Liver (tissue), 3 donors: Measurements from ENCODE around the gene TMTC4.

Experiments
- GABPA ChIP-seq, 2 donors: IDR thresholded peaks in 1 of 2; conservative IDR thresholded peaks in 1 of 2; 2 replicates each; pipeline ENCODE4 v1.6.1; 2016; ENCODE audit warnings: antibody characterized with exemption in 2 of 2, mild to moderate bottlenecking in 1 of 2, moderate library complexity in 1 of 2
- TF ChIP-seq, protein P1 (sequence below): fragments of 150-350 bp; IDR thresholded peaks from 2 replicates; pipeline ENCODE4 v1.5.1; 2017; ENCODE audit warnings: improper control_type of control experiment, low read depth, low read length; ENCODE audit not compliant: missing input control
- donor health status: healthy.
- donor health status: healthy.

DNA sequence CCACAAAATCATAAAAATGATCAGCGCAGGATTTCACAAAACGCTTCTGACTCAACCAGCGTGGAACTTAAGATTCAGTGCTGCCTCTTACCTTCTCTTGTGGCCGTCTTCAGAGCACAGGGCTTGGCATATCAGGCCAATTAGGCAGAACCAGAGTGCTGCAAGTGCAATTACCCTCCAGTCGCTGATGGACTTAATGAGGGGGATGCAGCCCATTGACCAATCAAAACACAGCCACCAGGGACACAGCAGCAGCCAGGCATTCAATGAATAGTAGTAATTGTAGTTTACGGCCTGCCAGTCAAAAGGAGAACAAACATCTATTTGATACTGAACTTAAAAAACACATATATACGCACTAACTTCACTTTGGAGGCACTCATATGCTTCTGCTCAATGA is 38.2 kb downstream of the TMTC4 start:
- TF ChIP-seq, protein P1, sequence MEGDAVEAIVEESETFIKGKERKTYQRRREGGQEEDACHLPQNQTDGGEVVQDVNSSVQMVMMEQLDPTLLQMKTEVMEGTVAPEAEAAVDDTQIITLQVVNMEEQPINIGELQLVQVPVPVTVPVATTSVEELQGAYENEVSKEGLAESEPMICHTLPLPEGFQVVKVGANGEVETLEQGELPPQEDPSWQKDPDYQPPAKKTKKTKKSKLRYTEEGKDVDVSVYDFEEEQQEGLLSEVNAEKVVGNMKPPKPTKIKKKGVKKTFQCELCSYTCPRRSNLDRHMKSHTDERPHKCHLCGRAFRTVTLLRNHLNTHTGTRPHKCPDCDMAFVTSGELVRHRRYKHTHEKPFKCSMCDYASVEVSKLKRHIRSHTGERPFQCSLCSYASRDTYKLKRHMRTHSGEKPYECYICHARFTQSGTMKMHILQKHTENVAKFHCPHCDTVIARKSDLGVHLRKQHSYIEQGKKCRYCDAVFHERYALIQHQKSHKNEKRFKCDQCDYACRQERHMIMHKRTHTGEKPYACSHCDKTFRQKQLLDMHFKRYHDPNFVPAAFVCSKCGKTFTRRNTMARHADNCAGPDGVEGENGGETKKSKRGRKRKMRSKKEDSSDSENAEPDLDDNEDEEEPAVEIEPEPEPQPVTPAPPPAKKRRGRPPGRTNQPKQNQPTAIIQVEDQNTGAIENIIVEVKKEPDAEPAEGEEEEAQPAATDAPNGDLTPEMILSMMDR, result no peak
- no peak for TF ChIP-seq GABPA (IDR thresholded peaks at IDR 0.05 in 1 of 2, conservative IDR thresholded peaks at IDR 0.05 in 1 of 2)
